ENCODE data around the gene MED29. TPM values are rescaled to one million over a fixed set of nuclear protein-coding genes. Genes with fewer than 3 reads are reported as not detected.

Gene MED29
- 10 to 100 TPM; 32.9 to 52.5 (median 37.6) TPM for total RNA-seq

GRCh38 chr19:39390751-39391437 lies at the start of gene MED29, which contains the start of gene PAF1:
Gene MED29, plus strand, starts transcription at chr19:39391378. Its CDS starts 45 bp downstream, at chr19:39391423.
Gene PAF1, minus strand, starts transcription at chr19:39391106. Its CDS starts 242 bp downstream, at chr19:39390864.
- Histone ChIP-seq H3K36me3 (peaks cover 0 to 68% (median 21%) of the 10 kb centered on the region in 3 donors), H3K27me3 (no peaks in the 10 kb centered on the region), H3K9me3 (no peaks in the 10 kb centered on the region), H3K27ac (peak within 1 kb of the TSS; percentile 99 to 100 (median 100)), H3K4me1 (peaks cover 0 to 42% (median 20%) of the 10 kb centered on the region in 4 donors), H3K4me3 (peak within 1 kb of the TSS; percentile 92 to 100 (median 98))
- peak; percentile 93 to 99 for DNase-seq (ENCODE audit: low spot score in 2 of 2)
- WGBS, 2 donors = 0% methylated on average over 45 of the region's 60 CpGs
- TF ChIP-seq EP300 (IDR thresholded peaks at IDR 0.05) (peak; percentile 70 to 98), POLR2A (IDR thresholded peaks at IDR 0.05) (peak; percentile 80 to 92), CTCF (IDR thresholded peaks at IDR 0.05) (peak in 2 of 5 experiments; percentile 48 to 62)

GRCh38 chr19:39341719-39342604 lies 49.2 kb upstream of the MED29 start, which contains the start of gene SAMD4B:
Gene SAMD4B, plus strand, starts transcription at chr19:39342421. Its CDS starts 14,473 bp downstream, at chr19:39356894.
- Histone ChIP-seq H3K27me3 (no peaks in the 10 kb centered on the region), H3K27ac (peak within 1 kb of the TSS; percentile 94 to 100 (median 97)), H3K36me3 (peaks cover 0 to 8% (median 4%) of the 10 kb centered on the region in 3 donors), H3K9me3 (no peaks in the 10 kb centered on the region), H3K4me3 (peak within 1 kb of the TSS; percentile 77 to 97 (median 89)), H3K4me1 (peaks cover 0 to 52% (median 31%) of the 10 kb centered on the region in 4 donors)
- peak; percentile 61 to 94 for TF ChIP-seq EP300 (IDR thresholded peaks at IDR 0.05)
- TF ChIP-seq POLR2A (IDR thresholded peaks at IDR 0.05) = peak; percentile 94 to 97
- TF ChIP-seq CTCF (IDR thresholded peaks at IDR 0.05) = peak; percentile 87 to 97 (median 91)
- WGBS, 2 donors = 1% methylated on average over 14 to 48 of the region's 105 CpGs
- DNase-seq (ENCODE audit: low spot score in 2 of 2) = peak; percentile 97 to 98

GRCh38 chr19:39342647-39343305 lies 48.4 kb upstream of the MED29 start:
- DNase-seq (ENCODE audit: low spot score in 2 of 2) = no peak
- H3K4me3 ChIP-seq = peak overlapping the region; percentile 77 to 97 (median 89)
- 2% methylated on average over 17 to 35 of the region's 51 CpGs for WGBS, 2 donors
- peak overlapping the region; percentile 94 to 100 (median 97) for H3K27ac ChIP-seq
- no peaks in the 10 kb centered on the region for H3K27me3 ChIP-seq
- no peaks in the 10 kb centered on the region for H3K9me3 ChIP-seq
- peaks cover 0 to 8% (median 4%) of the 10 kb centered on the region in 3 donors for H3K36me3 ChIP-seq
- no peak for TF ChIP-seq CTCF (IDR thresholded peaks at IDR 0.05)
- no peak for TF ChIP-seq POLR2A (IDR thresholded peaks at IDR 0.05)
- no peak for TF ChIP-seq EP300 (IDR thresholded peaks at IDR 0.05)
- peaks cover 0 to 60% (median 35%) of the 10 kb centered on the region in 4 donors for H3K4me1 ChIP-seq

- H3K4me1 ChIP-seq = peaks cover 0 to 86% (median 34%) of the 10 kb centered on the region in 4 donors
- no peak overlapping the region for H3K4me3 ChIP-seq
- H3K27me3 ChIP-seq = no peaks in the 10 kb centered on the region
- TF ChIP-seq POLR2A (IDR thresholded peaks at IDR 0.05) (no peak), CTCF (IDR thresholded peaks at IDR 0.05) (peak in 1 of 5 experiments; percentile 14)
- no peak for DNase-seq (ENCODE audit: low spot score in 2 of 2)
- peaks cover 0 to 32% (median 4%) of the 10 kb centered on the region in 3 donors for H3K36me3 ChIP-seq
- H3K9me3 ChIP-seq = no peaks in the 10 kb centered on the region
- peak overlapping the region in 2 of 4 donors; percentile 99 to 100 for H3K27ac ChIP-seq
- WGBS, 2 donors = 33 to 61% methylated on average over 1 of the region's 1 CpG
These were observed 45.2 kb upstream of the MED29 start for GRCh38 chr19:39345956-39346355.

Data from tibial nerve (tissue), 4 donors.